Endothelial cell (in vitro differentiated cells): ENCODE data around the gene MYBBP1A. TPM values are rescaled to one million over a fixed set of nuclear protein-coding genes. Genes with fewer than 3 reads are reported as not detected.

Source experiments
- DNase-seq: peaks from one replicate; pipeline ENCODE4 v3.0.0; 2021; ENCODE audit warnings: low spot score
- H3K27ac Mint-ChIP-seq: one replicate; pipeline ENCODE4 v1.8.0; 2021; ENCODE audit warnings: mixed read lengths, inconsistent platforms; ENCODE audit not compliant: unreplicated experiment
- H3K27me3 Mint-ChIP-seq: one replicate; pipeline ENCODE4 v1.8.0; 2021; ENCODE audit warnings: mild to moderate bottlenecking, moderate library complexity, mixed read lengths, inconsistent platforms; ENCODE audit not compliant: unreplicated experiment
- H3K36me3 Mint-ChIP-seq: one replicate; pipeline ENCODE4 v1.8.0; 2021; ENCODE audit warnings: mild to moderate bottlenecking, low read depth, mixed read lengths, inconsistent platforms; ENCODE audit not compliant: unreplicated experiment
- H3K4me1 Mint-ChIP-seq: one replicate; pipeline ENCODE4 v1.8.0; 2021; ENCODE audit warnings: mild to moderate bottlenecking, mixed read lengths, inconsistent platforms; ENCODE audit not compliant: unreplicated experiment
- H3K4me3 Mint-ChIP-seq: one replicate; pipeline ENCODE4 v1.8.0; 2021; ENCODE audit warnings: mild to moderate bottlenecking, mixed read lengths, inconsistent platforms; ENCODE audit not compliant: unreplicated experiment
- H3K9me3 Mint-ChIP-seq: one replicate; pipeline ENCODE4 v1.8.0; 2021; ENCODE audit warnings: mixed read lengths, inconsistent platforms; ENCODE audit not compliant: unreplicated experiment
- total RNA-seq: library from RNA; stranded (reverse); fragmentation: NEBNext Ultra II Directional; extraction: Animal tissue kit (Norgen Biotek cat#: 25700); gene quantifications from one replicate; pipeline ENCODE4 v1.2.1, GENCODE V29; 2021; ENCODE audit not compliant: unreplicated experiment
- TF ChIP-seq, protein P1 (sequence below): fragments of 200-600 bp; sonication (generic); IDR thresholded peaks from one replicate; pipeline ENCODE4 v1.5.0; 2021; ENCODE audit warnings: antibody characterized with exemption; ENCODE audit not compliant: unreplicated experiment

The MYBBP1A gene
- total RNA-seq, 1 donor from 2014 or later = 32.4 TPM

DNA sequence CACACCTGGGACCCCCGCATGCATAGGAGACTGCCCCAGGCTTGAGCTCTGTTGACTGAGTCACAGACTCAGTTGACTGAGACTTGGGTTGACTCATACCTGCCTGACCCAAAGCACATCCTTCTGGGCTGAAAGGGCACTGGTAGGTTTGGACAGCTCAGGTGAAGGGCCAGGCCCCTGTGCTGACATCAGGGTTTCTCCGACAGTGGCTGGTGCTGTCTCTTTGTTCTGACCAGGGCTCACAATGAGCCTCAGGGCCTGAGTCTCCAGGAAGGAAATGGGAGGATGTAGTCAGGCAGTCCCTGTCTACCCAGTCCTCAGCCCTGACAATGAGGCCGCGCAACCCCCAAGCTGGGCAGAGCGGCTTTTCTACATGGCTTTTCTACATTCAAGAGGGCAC is 50.0 kb downstream of the MYBBP1A start:
- Mint-ChIP-seq H3K9me3 (no peaks in the 10 kb centered on the region), H3K4me3 (peak overlapping the region; percentile 31), H3K4me1 (peaks cover 78% of the 10 kb centered on the region), H3K27ac (peak overlapping the region; percentile 95), H3K36me3 (peaks cover 30% of the 10 kb centered on the region), H3K27me3 (peaks cover 27% of the 10 kb centered on the region)
- TF ChIP-seq, protein P1, sequence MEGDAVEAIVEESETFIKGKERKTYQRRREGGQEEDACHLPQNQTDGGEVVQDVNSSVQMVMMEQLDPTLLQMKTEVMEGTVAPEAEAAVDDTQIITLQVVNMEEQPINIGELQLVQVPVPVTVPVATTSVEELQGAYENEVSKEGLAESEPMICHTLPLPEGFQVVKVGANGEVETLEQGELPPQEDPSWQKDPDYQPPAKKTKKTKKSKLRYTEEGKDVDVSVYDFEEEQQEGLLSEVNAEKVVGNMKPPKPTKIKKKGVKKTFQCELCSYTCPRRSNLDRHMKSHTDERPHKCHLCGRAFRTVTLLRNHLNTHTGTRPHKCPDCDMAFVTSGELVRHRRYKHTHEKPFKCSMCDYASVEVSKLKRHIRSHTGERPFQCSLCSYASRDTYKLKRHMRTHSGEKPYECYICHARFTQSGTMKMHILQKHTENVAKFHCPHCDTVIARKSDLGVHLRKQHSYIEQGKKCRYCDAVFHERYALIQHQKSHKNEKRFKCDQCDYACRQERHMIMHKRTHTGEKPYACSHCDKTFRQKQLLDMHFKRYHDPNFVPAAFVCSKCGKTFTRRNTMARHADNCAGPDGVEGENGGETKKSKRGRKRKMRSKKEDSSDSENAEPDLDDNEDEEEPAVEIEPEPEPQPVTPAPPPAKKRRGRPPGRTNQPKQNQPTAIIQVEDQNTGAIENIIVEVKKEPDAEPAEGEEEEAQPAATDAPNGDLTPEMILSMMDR = no peak
- no peak for DNase-seq

- peaks cover 77% of the 10 kb centered on the region for H3K4me1 Mint-ChIP-seq
- TF ChIP-seq, protein P1 = no peak
- H3K9me3 Mint-ChIP-seq = no peaks in the 10 kb centered on the region
- H3K27ac Mint-ChIP-seq = peak overlapping the region; percentile 95
- peaks cover 27% of the 10 kb centered on the region for H3K27me3 Mint-ChIP-seq
- H3K36me3 Mint-ChIP-seq = peaks cover 25% of the 10 kb centered on the region
- DNase-seq = no peak
- H3K4me3 Mint-ChIP-seq = peak overlapping the region; percentile 31
Observed at GRCh38 chr17:4504188-4504587, 51.0 kb downstream of the MYBBP1A start.

DNA sequence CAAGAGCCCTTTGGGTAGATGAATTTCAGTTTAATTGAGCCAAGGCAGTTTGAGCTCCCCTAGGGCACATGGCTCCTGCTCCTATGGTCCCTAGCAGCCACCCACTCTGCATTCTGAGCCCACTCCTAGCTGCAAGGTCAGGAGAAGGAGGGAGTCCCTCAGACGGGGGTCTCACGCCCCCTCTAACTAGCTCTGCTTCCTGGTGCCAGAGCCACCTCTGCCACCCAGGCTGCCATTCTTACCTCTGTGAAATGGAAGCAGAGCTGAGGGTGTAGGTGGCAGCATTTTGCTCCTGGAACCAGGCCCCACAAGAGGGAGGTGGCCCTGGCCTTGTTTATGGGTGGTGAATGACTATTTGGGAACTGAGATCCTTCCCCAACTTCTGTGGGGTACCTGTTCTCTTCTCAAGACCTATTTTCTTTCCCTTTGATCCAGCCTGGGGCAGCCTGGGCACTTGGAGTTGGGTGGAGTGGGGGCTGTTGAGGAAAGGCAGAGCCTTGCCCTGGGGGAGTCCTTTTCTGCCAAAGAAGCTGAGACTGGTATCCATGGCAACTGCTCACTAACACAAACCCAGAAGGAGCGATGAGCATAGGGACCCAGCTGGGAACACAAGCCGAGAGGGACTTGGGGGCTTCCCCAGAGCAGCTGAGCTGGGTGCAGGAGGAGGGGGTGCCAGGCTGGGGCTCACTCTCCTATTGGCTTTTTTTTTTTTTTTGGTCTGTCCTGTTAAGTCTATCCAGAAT is 51.7 kb downstream of the MYBBP1A start:
- peaks cover 70% of the 10 kb centered on the region for H3K4me1 Mint-ChIP-seq
- TF ChIP-seq, protein P1 = no peak
- no peak for DNase-seq
- H3K36me3 Mint-ChIP-seq = peaks cover 18% of the 10 kb centered on the region
- peak overlapping the region; percentile 92 for H3K27ac Mint-ChIP-seq
- H3K27me3 Mint-ChIP-seq = peaks cover 23% of the 10 kb centered on the region
- H3K4me3 Mint-ChIP-seq = peak overlapping the region; percentile 69
- no peaks in the 10 kb centered on the region for H3K9me3 Mint-ChIP-seq

DNA sequence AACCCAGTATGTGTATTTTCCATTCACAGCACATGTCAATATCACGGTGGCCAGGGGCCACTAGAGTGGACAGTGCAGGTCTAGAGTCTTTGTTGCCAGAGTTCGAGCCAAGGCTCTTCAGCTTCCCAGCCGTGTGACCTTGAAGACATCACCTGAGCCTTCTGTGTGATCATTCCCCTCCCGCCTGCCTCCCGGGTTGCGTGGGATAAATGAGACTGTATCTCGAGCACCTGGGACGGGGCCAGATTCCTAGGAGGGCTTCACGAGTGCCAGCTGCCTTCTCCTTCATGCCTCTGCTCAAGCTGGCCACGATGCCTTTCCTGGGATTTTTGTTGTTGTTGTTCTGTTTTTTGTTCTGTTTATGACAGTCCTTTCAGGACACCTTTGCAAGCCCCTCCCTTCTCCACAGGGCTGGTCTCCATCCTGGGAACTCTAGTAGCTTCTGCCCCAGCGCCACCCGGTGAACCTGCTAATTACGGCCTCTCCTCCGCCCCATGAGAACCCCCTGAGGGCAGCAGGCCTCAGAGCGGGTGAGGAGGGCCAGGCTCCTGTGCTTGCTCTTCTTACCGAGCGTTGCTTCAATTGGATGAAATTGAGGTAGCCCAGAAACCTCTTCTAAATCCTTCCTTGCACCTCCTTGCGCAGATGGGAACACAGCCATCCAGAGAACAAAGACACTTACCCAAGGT is 52.6 kb downstream of the MYBBP1A start:
- peaks cover 13% of the 10 kb centered on the region for H3K36me3 Mint-ChIP-seq
- peak overlapping the region; percentile 42 for H3K4me3 Mint-ChIP-seq
- peak overlapping the region; percentile 21 for H3K27ac Mint-ChIP-seq
- DNase-seq = no peak
- H3K27me3 Mint-ChIP-seq = peaks cover 19% of the 10 kb centered on the region
- no peaks in the 10 kb centered on the region for H3K9me3 Mint-ChIP-seq
- TF ChIP-seq, protein P1 = no peak
- H3K4me1 Mint-ChIP-seq = peaks cover 63% of the 10 kb centered on the region
